NCI-H2107 (cell line): ENCODE measurements around the gene CCDC32.

Experiments used
- DNase-seq: peaks from one replicate; lab custom pipeline; 2025; lab: John Stamatoyannopoulos, UW

The CCDC32 gene

DNA sequence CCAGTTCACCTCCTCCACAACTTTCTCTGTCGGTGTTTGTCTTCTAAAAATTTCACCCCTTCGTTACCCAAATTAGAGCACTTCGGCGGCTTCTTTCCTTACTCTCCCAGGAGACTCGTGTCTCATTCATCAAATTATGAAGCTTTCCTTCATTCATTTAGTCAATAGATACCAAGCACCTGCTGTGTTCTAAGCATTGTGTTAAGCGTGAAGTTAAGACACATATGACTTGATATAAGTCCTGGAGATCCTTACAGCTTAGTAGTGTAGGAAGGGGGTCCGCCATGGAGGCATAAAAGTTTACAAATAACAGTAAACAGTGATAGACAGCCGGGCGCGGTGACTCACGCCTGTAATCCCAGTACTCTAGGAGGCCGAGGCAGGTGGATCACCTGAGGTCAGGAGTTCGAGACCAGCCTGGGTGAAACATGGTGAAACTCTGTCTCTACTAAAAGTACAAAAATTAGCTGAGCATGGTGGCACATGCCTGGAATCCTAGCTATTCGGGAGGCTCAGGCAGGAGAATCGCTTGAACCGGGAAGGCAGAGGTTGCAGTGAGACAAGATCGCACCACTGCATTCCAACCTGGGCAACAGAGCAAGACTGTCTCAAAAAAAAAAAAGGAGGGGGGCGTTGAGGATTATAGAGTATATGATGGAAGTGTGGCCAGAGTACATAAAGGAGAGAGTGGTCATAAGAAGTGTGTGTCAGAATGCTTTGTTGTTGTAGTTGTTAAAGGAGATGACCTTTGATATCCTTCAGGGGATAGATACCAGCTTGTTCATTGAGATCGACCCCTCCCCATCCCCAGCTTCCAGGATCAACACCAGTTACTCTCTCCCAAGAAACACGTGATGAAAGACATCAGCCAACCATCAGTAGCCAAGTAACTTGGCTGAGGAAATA, 744 bp upstream of the CCDC32 start:
- DNase-seq, result no peak

DNA sequence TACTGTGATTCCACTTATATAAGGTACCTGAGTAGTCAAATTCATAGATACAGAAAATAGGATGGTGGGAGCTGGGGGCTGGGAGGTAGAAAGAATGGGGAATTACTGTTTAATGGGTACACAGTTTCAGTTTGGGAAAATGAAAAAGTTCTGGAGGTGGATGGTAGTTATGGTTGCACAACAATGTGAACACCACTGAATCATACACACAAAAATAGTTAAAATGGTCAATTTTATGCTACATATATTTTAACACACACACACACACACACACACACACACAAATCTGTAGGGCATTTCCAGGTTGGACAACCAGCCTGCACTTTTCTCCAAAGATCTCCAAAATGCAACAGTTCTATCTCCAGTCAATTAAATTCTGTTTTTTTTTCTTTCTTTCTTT, 1.4 kb downstream of the CCDC32 start:
- DNase-seq, result no peak

DNA sequence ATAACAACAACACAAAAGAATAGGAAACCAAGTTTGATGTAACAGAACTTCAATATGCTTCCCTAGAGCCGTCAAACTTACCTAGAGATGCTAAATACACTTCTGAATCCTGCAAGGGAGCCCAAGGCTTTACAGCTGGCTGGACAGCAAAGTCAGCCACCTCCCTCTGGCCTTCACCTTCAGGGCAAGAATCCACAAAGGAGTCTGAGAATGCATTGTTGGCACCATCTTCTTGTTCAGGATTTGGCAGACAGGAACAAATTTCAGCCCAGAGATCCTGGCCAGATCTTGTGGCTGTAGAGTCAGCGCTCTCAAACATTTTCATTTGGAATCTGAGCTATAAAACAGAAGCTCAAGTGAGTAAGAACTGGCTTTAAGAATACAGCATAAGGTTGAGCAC, 2.2 kb downstream of the CCDC32 start:
- no peak for DNase-seq

GRCh38 chr15:40558952-40559742, 5.7 kb downstream of the CCDC32 start:
- no peak for DNase-seq

DNA sequence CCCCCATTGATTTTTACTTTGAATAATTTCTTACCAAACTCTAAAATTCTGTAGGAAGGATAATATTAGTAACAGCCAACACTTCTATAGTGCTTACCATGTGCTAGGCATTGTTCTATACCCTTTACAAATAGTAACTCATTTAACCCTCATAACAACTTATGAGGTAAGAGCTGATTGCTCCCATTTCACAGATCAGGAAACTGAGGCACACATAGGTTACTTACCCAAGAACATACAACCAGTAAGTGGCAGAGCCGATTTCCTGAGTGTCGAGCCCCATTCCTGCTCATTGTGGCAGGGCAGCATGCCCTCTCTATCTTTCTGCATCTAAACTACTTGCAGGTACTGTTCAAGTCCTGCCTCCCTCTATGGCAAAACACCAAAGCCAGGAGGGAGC, 9.0 kb downstream of the CCDC32 start:
- no peak for DNase-seq

DNA sequence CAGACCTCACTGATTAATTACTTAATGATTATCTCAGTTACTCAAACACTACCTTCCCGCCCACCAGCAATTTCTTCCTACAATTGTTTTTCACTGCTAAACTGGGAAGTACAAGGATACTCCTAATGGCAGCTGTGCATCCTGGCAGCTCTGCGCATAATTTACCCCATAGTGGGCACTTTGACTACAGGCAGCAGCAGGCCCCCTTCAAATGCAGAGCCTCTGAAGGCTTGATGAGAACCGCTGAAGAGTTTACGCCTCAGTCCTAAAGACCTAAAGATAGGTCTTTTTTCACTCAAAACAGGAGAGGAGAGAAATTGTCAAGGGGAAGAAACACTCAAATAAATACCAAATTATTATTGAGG, 10.7 kb downstream of the CCDC32 start:
- no peak for DNase-seq

- no peak for DNase-seq
These were observed 14.4 kb downstream of the CCDC32 start for GRCh38 chr15:40550341-40551037.

- no peak for DNase-seq
These were observed 14.9 kb downstream of the CCDC32 start for GRCh38 chr15:40549894-40550293.

GRCh38 chr15:40548610-40549009, 16.2 kb downstream of the CCDC32 start:
- no peak for DNase-seq

GRCh38 chr15:40545457-40545856, 19.4 kb downstream of the CCDC32 start:
- no peak for DNase-seq

GRCh38 chr15:40543631-40544294, 21.1 kb downstream of the CCDC32 start:
- no peak for DNase-seq

DNA sequence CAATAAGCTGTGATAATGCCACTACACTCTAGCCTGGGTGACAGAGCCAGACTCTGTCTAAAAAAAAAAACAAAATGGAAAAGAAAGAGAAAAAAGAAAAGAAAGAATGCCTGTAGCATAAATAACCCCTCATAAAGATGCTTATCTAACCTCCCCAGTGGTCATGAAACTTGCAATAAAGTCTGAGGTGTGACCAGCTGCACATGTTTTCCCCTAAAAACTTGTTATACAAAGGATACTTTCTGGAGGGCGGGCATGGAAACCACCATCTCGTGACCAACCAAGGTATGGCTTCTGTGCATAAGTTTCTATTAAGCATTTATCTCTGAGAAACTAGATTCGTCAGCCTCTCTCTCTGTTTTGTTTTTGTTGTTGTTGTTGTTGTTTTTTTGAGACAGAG, 21.8 kb downstream of the CCDC32 start:
- no peak for DNase-seq

DNA sequence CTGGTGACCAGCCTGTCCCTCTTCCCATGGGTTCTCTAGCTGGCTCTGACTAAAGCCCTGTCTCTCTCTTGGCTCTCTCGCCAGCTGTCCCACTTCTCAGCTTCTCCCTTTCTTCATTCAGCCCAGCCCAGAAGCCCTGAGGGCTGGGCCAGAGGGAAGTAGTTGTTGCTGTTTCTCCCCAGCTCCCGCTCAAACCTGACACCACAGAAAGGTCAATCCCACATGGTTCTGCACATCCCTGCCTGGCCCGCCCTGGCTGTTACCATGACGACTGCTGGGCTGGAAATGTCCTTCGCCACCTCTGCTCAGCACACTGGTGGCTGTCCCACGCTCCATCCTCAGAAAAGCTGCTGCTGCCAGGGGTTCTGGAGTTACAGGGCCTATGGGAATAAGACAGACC, 25.9 kb downstream of the CCDC32 start:
- DNase-seq, result no peak

DNA sequence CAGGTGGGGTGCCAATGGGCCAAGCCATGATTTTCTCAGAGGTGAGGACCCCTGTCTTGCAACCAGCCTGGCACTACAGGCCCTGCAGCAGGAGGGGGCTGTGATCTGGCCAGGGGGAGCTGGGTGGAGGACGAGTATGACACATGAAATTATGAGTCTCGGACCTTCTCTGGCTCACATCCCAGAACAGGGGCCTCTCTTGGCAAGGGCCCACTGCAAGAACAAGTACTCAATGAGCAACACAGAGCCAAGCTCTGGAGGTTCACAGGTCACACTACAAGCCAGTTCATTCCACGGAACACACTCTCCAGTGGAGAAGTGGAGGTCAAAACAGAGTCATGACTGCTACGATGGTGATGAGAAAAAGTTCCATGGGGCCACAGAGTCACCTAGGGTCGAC, 28.3 kb downstream of the CCDC32 start:
- no peak for DNase-seq

- DNase-seq, result no peak
These were observed 30.5 kb downstream of the CCDC32 start for GRCh38 chr15:40534371-40534770.

DNA sequence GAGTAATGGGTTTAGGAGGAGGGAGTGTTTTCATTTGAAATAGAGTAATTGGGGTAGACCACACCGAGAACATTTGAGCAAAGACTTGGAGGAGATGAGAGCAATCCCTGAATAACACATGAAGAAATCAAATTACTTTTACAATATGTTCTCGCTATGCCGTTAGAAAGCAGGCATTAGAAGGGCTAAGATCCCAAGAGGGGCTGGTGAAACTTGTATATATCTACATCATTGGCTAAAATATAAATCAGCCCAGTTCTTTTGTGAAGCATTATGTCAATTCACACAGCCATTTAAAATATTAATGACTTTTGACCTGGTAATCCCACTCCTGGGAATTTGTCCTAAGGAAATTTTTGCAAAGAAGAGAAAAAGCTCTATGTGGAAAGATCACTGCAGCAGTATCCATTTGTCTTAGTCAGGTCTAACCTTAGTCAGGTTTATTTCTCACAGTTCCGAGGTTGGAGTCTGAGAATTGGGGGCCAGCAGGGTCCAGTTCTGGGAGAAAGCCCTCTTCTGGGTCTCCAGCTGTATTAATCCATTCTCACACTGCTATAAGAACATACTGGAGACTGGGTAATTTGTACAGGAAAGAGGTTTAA, 31.0 kb downstream of the CCDC32 start:
- no peak for DNase-seq

DNA sequence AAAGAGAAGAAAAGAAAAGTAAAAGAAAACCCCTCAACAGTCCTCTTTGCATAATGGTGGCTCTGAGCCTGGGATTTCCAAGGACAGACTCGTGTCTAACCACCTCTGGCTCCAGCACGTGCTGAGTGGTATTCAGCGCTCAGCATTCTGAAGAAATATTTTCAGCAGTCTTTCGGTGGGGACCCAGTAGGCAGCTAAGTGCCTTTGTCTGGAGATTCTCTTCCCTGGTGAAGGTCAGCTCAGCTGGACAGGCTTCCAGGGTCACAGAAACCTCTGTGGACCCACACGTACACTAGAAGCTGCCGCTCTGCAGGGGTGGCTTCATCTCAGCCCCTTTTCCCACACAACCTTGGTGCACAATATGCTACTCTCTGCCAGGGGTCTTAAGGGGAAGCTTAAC, 36.0 kb downstream of the CCDC32 start:
- no peak for DNase-seq

DNA sequence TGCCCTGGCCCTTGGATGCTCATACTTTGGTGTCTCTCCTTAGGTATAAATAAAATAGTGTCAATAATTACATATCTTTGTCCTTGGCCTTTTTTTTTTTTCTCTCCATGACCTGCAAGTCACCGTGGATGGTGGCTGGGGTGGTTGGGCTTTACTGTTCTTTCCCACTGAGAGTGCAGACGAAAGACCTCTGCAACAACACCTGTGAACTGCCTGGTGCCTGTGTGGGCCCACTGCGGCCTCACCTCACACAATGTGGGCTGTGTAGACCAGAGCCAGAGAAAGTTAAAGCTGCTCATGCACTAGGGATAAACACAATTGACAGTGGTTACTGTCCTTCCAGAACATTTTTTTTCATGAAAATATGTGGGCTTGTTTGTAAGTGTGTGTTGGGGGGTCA, 39.0 kb downstream of the CCDC32 start:
- no peak for DNase-seq

- no peak for DNase-seq
These were observed 41.2 kb downstream of the CCDC32 start for GRCh38 chr15:40523611-40524010.

DNA sequence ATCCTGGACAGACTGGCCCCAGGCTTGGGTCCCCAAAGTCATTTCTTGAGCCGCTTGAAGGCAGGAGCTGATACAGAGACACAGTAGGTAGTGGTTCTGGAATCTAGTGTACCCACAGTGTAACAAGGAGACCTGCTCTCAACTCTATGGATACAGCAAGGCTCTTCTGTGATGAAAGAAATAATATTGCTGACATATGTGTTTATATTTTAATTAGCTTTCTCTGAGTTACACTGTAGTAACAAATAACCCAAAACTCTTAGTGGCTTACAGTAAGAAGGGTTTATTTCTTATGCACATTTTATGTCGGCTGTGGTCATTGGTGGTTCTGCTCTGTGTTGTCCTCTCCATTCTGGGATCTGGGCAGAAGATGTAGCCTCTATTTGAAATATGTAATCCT, 48.5 kb downstream of the CCDC32 start:
- DNase-seq, result no peak

DNA sequence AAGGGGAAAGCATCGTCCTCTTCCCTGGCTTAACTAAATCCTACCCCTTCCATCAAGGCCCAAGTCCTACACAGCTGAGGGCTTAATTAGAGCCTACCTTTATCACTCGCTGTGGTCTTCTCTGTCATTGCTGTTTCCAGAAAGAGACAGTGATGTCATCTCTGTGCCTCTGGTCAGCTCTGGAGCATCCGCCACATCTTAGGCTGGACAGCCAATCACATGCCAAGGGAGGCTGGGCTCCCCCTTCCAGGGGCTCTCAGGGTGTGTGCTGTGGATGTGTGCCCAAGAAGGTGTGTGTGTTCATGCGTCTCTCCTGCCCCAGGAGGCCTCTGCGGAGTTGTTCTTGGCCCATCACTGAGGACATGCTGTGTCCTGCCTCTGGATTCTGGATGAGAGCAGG, 51.2 kb downstream of the CCDC32 start:
- no peak for DNase-seq

GRCh38 chr15:40512440-40512839, 52.4 kb downstream of the CCDC32 start:
- DNase-seq, result no peak
